OCI-LY3 (cell line): ENCODE data around the gene SLC44A3.

Source experiments
- H2AFZ ChIP-seq: fragments of 200-600, 300-600 bp; shearing (Covaris generic); 2 replicates; pipeline ENCODE4 v1.6.0; 2014; ENCODE audit warnings: antibody characterized with exemption, low read depth, low read length
- H3K27ac ChIP-seq: fragments of 200-600, 300-600 bp; sonication (generic); 2 replicates; pipeline ENCODE4 v1.5.1; 2014; ENCODE audit warnings: mild to moderate bottlenecking, low read length, moderate library complexity, mixed read lengths
- H3K27me3 ChIP-seq: fragments of 200-600, 300-600 bp; sonication (generic); 2 replicates; pipeline ENCODE4 v1.6.1; 2014; ENCODE audit warnings: low read depth, low read length, mixed read lengths
- H3K36me3 ChIP-seq: fragments of 200-600, 300-600 bp; sonication (generic); replicated peaks from 2 replicates; pipeline ENCODE3; 2014; ENCODE audit warnings: low read depth, low read length, mixed read lengths
- H3K4me1 ChIP-seq: fragments of 300-600, 200-600 bp; sonication (generic); 2 replicates; pipeline ENCODE4 v1.6.1; 2014; ENCODE audit warnings: low read length, mixed read lengths
- H3K4me2 ChIP-seq: fragments of 200-600, 300-600 bp; sonication (generic); 2 replicates; pipeline ENCODE4 v1.6.1; 2014; ENCODE audit warnings: low read length, mixed read lengths
- H3K4me3 ChIP-seq: fragments of 300-600, 200-600 bp; sonication (generic); 2 replicates; pipeline ENCODE4 v1.5.1; 2014; ENCODE audit warnings: antibody characterized with exemption, mild to moderate bottlenecking, low read length, moderate library complexity
- H3K79me2 ChIP-seq: fragments of 300-600, 200-600 bp; shearing (Covaris generic); 2 replicates; pipeline ENCODE4 v1.6.1; 2014; ENCODE audit warnings: mild to moderate bottlenecking, low read length, mixed read lengths
- H3K9ac ChIP-seq: fragments of 300-600, 200-600 bp; shearing (Covaris generic); 2 replicates; pipeline ENCODE4 v1.6.0; 2014; ENCODE audit warnings: mild to moderate bottlenecking, low read length, moderate library complexity
- H3K9me3 ChIP-seq: fragments of 200-600, 300-600 bp; shearing (Covaris generic); 2 replicates; pipeline ENCODE4 v1.6.1; 2014; ENCODE audit warnings: low read length, mixed read lengths; ENCODE audit not compliant: insufficient read depth
- H4K20me1 ChIP-seq: fragments of 200-600, 300-600 bp; sonication (generic); 2 replicates; pipeline ENCODE4 v1.6.1; 2016; ENCODE audit warnings: low read length, mixed read lengths; ENCODE audit not compliant: insufficient read depth
- EZH2phosphoT487 ChIP-seq: fragments of 200-600 bp; shearing (Covaris generic); IDR thresholded peaks from 2 replicates; pipeline ENCODE4 v1.6.1; 2018; ENCODE audit warnings: antibody characterized with exemption, mixed run types, low read depth
- TF ChIP-seq, protein P1 (sequence below): fragments of 200-600, 300-600 bp; sonication (generic); IDR thresholded peaks from 2 replicates; pipeline ENCODE4 v1.5.1; 2014; ENCODE audit warnings: antibody characterized with exemption, low read length, low read depth

Gene SLC44A3

DNA sequence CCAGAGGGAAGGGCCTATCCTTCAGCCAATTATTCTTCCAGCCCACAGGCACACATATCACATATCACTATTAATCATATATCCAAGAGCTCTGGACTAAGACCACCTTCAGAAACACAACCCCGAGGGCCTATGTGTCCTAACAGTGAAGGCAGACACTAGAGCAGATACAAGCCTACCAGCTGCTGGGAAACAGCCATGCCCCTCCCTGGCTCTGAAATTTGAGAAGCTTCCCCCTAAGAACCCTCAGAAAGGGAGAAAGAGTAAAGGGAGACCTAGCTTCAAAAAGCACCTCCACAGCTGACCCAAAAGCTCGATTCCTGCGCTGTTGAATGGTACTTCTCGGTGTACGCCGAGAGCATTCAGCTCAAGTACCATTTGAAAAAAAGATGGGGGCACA lies 89.3 kb downstream of the SLC44A3 start:
- Histone ChIP-seq H3K4me2 (no peak overlapping the region), H2AFZ (no peak overlapping the region), H3K4me1 (no peaks in the 10 kb centered on the region), H3K27me3 (no peaks in the 10 kb centered on the region; the same call in 1 of the 2 replicates), H3K27ac (no peak overlapping the region), H3K36me3 (no peaks in the 10 kb centered on the region), H3K4me3 (no peak overlapping the region), H4K20me1 (no peaks in the 10 kb centered on the region), H3K9me3 (no peaks in the 10 kb centered on the region), H3K9ac (no peak overlapping the region), H3K79me2 (no peaks in the 10 kb centered on the region)
- TF ChIP-seq EZH2phosphoT487 = no peak
- TF ChIP-seq, protein P1, sequence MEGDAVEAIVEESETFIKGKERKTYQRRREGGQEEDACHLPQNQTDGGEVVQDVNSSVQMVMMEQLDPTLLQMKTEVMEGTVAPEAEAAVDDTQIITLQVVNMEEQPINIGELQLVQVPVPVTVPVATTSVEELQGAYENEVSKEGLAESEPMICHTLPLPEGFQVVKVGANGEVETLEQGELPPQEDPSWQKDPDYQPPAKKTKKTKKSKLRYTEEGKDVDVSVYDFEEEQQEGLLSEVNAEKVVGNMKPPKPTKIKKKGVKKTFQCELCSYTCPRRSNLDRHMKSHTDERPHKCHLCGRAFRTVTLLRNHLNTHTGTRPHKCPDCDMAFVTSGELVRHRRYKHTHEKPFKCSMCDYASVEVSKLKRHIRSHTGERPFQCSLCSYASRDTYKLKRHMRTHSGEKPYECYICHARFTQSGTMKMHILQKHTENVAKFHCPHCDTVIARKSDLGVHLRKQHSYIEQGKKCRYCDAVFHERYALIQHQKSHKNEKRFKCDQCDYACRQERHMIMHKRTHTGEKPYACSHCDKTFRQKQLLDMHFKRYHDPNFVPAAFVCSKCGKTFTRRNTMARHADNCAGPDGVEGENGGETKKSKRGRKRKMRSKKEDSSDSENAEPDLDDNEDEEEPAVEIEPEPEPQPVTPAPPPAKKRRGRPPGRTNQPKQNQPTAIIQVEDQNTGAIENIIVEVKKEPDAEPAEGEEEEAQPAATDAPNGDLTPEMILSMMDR = no peak

DNA sequence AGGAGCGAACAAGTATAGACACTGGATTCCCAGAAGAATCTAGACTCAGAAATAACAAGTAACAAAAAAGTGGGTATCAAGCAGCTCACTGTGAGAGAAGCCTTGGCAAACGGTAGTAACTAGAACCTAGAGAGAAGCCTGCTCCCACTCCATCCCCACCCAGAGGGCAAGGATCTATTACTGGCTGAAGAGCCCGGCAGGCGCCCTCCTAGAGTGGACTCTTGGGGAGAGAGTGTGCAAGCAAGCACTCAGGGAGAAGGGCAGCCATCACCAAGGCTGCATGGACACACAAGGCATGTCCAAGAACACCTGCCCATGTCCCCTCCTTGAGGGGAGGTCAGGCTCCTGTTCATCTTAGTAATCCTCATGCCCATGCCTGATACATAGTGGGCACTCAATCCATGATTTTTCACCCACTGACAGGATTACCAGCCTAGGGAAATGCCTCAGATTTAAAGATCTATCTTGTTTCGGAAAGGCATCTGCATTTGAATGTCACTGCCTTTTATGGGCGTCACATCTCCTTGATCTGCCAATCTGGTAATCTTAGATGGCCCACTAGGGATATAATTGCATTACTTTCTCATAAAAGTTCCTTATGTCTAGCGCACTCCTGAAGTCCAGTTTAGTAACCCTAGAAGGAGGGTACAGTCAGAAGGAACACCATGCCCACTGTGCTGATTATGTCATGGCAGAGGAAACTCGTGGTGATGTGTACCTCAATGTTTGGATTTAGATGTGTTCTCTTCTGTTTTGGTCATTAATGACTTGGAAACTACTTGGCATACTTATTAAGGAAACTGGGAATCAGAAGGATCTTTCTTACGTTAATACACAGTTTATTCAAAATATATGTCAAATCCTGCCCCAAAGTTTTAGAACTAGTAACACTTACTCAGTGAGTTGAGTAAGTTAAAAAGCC lies 92.4 kb downstream of the SLC44A3 start:
- H4K20me1 ChIP-seq = no peaks in the 10 kb centered on the region
- TF ChIP-seq, protein P1 = no peak
- TF ChIP-seq EZH2phosphoT487 = no peak

DNA sequence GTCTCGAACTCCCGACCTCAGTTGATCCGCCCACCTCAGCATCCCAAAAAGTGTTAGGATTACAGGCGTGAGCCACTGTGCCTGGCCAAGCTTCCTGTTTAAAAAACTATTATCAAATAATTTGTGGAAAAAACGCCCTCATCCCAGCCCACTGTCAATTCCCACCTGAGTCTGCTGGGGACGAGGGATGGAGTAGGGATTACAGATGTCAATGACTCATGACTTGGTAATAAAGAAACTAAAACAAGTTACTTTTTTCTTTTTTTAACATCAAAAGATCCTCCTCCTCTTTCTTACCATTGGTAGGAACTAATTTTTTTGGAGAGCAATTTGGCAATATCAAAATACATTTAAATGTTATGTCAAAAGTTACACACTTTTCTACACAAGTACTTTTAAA lies 97.1 kb downstream of the SLC44A3 start:
- H3K4me3 ChIP-seq = no peak overlapping the region
- no peak overlapping the region for H3K27ac ChIP-seq
- no peaks in the 10 kb centered on the region for H4K20me1 ChIP-seq
- no peaks in the 10 kb centered on the region for H3K4me1 ChIP-seq
- H3K9ac ChIP-seq = no peak overlapping the region
- H3K27me3 ChIP-seq = no peaks in the 10 kb centered on the region; the same call in 1 of the 2 replicates
- H3K9me3 ChIP-seq = no peaks in the 10 kb centered on the region
- H3K36me3 ChIP-seq = no peaks in the 10 kb centered on the region
- no peak overlapping the region for H2AFZ ChIP-seq
- H3K4me2 ChIP-seq = no peak overlapping the region
- TF ChIP-seq, protein P1 = no peak
- no peak for TF ChIP-seq EZH2phosphoT487
- no peaks in the 10 kb centered on the region for H3K79me2 ChIP-seq

More for the DNA sequence above, 92.4 kb downstream of the SLC44A3 start:
- no peak overlapping the region for H3K27ac ChIP-seq
- H3K79me2 ChIP-seq = no peaks in the 10 kb centered on the region
- no peak overlapping the region for H3K4me3 ChIP-seq
- H2AFZ ChIP-seq = no peak overlapping the region
- no peak overlapping the region for H3K4me2 ChIP-seq
- no peaks in the 10 kb centered on the region; the same call in 1 of the 2 replicates for H3K27me3 ChIP-seq
- no peaks in the 10 kb centered on the region for H3K36me3 ChIP-seq
- no peaks in the 10 kb centered on the region for H3K9me3 ChIP-seq
- no peaks in the 10 kb centered on the region for H3K4me1 ChIP-seq
- H3K9ac ChIP-seq = no peak overlapping the region

DNA sequence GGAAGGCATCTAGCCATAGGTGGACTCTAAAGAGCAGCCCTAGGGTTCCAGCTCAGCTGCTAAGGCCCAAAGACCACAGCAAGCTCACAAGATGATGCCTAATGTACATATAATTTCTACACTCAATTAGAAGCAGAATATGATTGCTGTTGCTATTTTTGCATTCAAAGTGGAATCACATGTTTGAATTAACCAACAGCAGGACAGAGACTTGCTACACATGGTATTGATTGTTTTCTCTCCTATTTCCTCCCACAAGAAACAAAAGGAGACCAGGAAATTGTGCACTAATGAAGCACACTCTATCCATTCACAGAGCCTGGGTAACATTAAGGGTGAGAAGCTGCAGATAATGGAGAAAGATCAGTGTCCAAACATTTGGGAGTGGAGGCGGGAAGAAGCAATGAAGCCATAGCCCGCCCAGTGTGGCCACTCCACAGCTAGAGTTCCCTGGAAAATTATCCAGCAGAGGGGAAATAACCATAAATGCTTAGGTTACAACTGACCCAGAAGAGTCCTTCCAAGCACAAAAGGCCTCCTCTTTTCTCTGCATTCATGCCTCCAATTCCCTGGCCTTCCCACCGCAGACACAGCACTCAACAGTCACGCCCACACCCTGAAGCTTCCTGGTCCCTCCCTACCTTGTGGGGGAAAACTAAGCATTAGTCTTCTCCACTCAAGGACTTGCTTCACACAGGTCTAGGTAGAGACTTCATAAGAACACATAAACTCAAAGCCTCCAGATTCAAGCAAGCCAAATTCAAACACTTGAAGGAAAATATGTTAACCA lies 99.3 kb downstream of the SLC44A3 start:
- no peak overlapping the region for H3K27ac ChIP-seq

More for the DNA sequence above, 99.3 kb downstream of the SLC44A3 start:
- H3K9me3 ChIP-seq = no peaks in the 10 kb centered on the region
- no peaks in the 10 kb centered on the region for H3K4me1 ChIP-seq
- no peaks in the 10 kb centered on the region for H3K36me3 ChIP-seq
- H2AFZ ChIP-seq = no peak overlapping the region
- no peak overlapping the region for H3K4me3 ChIP-seq
- no peak for TF ChIP-seq EZH2phosphoT487
- TF ChIP-seq, protein P1 = no peak
- H3K79me2 ChIP-seq = no peaks in the 10 kb centered on the region
- no peak overlapping the region for H3K9ac ChIP-seq
- H3K27me3 ChIP-seq = no peaks in the 10 kb centered on the region
- no peaks in the 10 kb centered on the region for H4K20me1 ChIP-seq
- no peak overlapping the region for H3K4me2 ChIP-seq
